ENCODE results near the gene DNMT3B. TPM values are rescaled to one million over a fixed set of nuclear protein-coding genes. Genes with fewer than 3 reads are reported as not detected.

The DNMT3B gene
- polyA plus RNA-seq, 3 donors = 0.39 to 0.44 TPM; not detected in 1

GRCh38 chr20:32780749-32781655 lies 18.8 kb downstream of the DNMT3B start:
- no peaks in the 10 kb centered on the region for H3K36me3 ChIP-seq (replicated peaks in 1 of 2; ENCODE audit: control insufficient read depth in 1 of 2, insufficient read depth in 2 of 2, low read length in 2 of 2)
- H3K4me3 Mint-ChIP-seq = no peak overlapping the region
- DNase-seq = no peak
- WGBS (ENCODE audit: insufficient coverage) = 100% methylated on average over 9 of the region's 18 CpGs
- H3K36me3 Mint-ChIP-seq = no peaks in the 10 kb centered on the region
- no peak overlapping the region for H2AFZ ChIP-seq (ENCODE audit: insufficient read depth, low read depth, low read length, poor library complexity, severe bottlenecking)
- H3K4me3 ChIP-seq (replicated peaks in 1 of 3; ENCODE audit: low read depth in 2 of 3, low read length in 3 of 3) = no peak overlapping the region
- H3K4me1 ChIP-seq (ENCODE audit: control insufficient read depth in 1 of 2, insufficient read depth in 2 of 2, low read length in 2 of 2) = no peaks in the 10 kb centered on the region
- no peak overlapping the region for H3K4me2 ChIP-seq (replicated peaks; ENCODE audit: extremely low read depth, low read length, poor library complexity, severe bottlenecking)
- no peaks in the 10 kb centered on the region for H3K9me3 ChIP-seq (replicated peaks in 1 of 2; ENCODE audit: control insufficient read depth in 1 of 2, insufficient read depth in 1 of 2, low read length in 2 of 2)
- TF ChIP-seq, protein P1, sequence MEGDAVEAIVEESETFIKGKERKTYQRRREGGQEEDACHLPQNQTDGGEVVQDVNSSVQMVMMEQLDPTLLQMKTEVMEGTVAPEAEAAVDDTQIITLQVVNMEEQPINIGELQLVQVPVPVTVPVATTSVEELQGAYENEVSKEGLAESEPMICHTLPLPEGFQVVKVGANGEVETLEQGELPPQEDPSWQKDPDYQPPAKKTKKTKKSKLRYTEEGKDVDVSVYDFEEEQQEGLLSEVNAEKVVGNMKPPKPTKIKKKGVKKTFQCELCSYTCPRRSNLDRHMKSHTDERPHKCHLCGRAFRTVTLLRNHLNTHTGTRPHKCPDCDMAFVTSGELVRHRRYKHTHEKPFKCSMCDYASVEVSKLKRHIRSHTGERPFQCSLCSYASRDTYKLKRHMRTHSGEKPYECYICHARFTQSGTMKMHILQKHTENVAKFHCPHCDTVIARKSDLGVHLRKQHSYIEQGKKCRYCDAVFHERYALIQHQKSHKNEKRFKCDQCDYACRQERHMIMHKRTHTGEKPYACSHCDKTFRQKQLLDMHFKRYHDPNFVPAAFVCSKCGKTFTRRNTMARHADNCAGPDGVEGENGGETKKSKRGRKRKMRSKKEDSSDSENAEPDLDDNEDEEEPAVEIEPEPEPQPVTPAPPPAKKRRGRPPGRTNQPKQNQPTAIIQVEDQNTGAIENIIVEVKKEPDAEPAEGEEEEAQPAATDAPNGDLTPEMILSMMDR (IDR thresholded peaks at IDR 0.05) = no peak
- no peak overlapping the region for H3K9ac ChIP-seq (ENCODE audit: insufficient read depth, low read length, poor library complexity, severe bottlenecking)
- no peaks in the 10 kb centered on the region for H3K27me3 Mint-ChIP-seq (ENCODE audit: low read depth in 3 of 3)
- intact Hi-C loops (cut with micrococcal nuclease) = no loop called here
- H3K4me1 Mint-ChIP-seq = peaks cover 6% of the 10 kb centered on the region
- no peaks in the 10 kb centered on the region for H4K20me1 ChIP-seq (ENCODE audit: insufficient read depth, low read length)
- H3K27ac Mint-ChIP-seq = no peak overlapping the region
- H3K79me2 ChIP-seq (ENCODE audit: insufficient read depth, low read length) = no peaks in the 10 kb centered on the region
- no peak overlapping the region for H3K27ac ChIP-seq (ENCODE audit: low read depth in 1 of 2, low read length in 2 of 2)
- no peaks in the 10 kb centered on the region for H3K27me3 ChIP-seq (ENCODE audit: control insufficient read depth in 2 of 2, insufficient read depth in 2 of 2, low read length in 2 of 2)
- H3K9me3 Mint-ChIP-seq = no peaks in the 10 kb centered on the region

DNA sequence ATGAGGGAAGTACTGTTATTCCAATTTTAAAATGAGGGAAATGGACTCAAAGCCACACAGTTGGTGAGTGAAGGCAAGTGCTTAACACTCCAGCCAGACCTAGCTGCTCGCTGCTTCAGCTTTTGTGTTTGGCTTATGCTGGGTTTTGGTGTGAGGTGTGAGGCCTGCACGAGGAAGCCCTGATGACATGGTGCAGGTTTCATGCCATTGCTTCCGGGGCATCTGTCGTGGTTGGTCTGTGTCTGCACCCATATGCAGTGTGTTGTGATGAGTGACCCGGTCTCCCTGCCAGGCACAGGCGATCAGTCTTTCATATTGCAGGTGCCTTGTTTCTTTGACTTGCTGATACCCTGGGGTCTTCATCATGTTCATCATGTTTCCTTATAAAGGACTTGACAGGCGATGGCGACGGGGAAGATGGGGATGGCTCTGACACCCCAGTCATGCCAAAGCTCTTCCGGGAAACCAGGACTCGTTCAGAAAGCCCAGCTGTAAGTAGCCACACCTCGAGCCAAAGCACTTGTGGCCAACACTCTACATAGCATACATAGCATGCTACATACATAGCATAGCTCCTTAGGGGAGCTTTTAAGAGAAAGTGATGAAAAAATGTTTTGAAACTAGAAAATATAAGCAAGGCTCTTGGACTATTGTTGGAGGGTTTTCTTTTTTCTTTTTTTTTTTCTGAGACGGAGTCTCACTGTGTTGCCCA lies 22.3 kb downstream of the DNMT3B start:
- Histone ChIP-seq H3K9me3 (replicated peaks in 1 of 2; ENCODE audit: control insufficient read depth in 1 of 2, insufficient read depth in 1 of 2, low read length in 2 of 2) (no peaks in the 10 kb centered on the region), H3K27me3 (ENCODE audit: control insufficient read depth in 2 of 2, insufficient read depth in 2 of 2, low read length in 2 of 2) (no peaks in the 10 kb centered on the region), H3K27ac (ENCODE audit: low read depth in 1 of 2, low read length in 2 of 2) (no peak overlapping the region), H4K20me1 (ENCODE audit: insufficient read depth, low read length) (no peaks in the 10 kb centered on the region), H3K36me3 (replicated peaks in 1 of 2; ENCODE audit: control insufficient read depth in 1 of 2, insufficient read depth in 2 of 2, low read length in 2 of 2) (no peaks in the 10 kb centered on the region), H3K9ac (ENCODE audit: insufficient read depth, low read length, poor library complexity, severe bottlenecking) (no peak overlapping the region), H3K4me2 (replicated peaks; ENCODE audit: extremely low read depth, low read length, poor library complexity, severe bottlenecking) (no peak overlapping the region), H3K4me1 (ENCODE audit: control insufficient read depth in 1 of 2, insufficient read depth in 2 of 2, low read length in 2 of 2) (no peaks in the 10 kb centered on the region), H3K79me2 (ENCODE audit: insufficient read depth, low read length) (no peaks in the 10 kb centered on the region), H3K4me3 (replicated peaks in 1 of 3; ENCODE audit: low read depth in 2 of 3, low read length in 3 of 3) (no peak overlapping the region), H2AFZ (ENCODE audit: insufficient read depth, low read depth, low read length, poor library complexity, severe bottlenecking) (no peak overlapping the region)
- Mint-ChIP-seq H3K36me3 (peaks cover 0 to 4% of the 10 kb centered on the region in 2 donors), H3K27me3 (ENCODE audit: low read depth in 3 of 3) (peaks cover 0 to 2% (median 0%) of the 10 kb centered on the region in 3 donors), H3K27ac (peak overlapping the region in 1 of 7 donors; percentile 42), H3K9me3 (no peaks in the 10 kb centered on the region), H3K4me3 (no peak overlapping the region), H3K4me1 (peaks cover 1% of the 10 kb centered on the region)
- TF ChIP-seq, protein P1 (IDR thresholded peaks at IDR 0.05) = no peak
- no peak for DNase-seq
- WGBS (ENCODE audit: insufficient coverage) = over 99% methylated on average over 11 of the region's 13 CpGs
- intact Hi-C loops (cut with micrococcal nuclease) = no loop called here
